LNCaP clone FGC (cell line): ENCODE measurements around the gene IGF1R.

Experiments used
- DNase-seq: peaks from one replicate; pipeline ENCODE4 v3.0.0-alpha.2; 2011; ENCODE audit warnings: low read depth
- H3K4me3 ChIP-seq: 2 replicates; pipeline ENCODE4 v1.5.1; 2011; ENCODE audit warnings: mild to moderate bottlenecking, low read depth, low read length, control low read depth
- TF ChIP-seq, protein P1 (sequence below): IDR thresholded peaks from 2 replicates; pipeline ENCODE4 v1.5.1; 2012; ENCODE audit warnings: mild to moderate bottlenecking; ENCODE audit not compliant: control insufficient read depth, insufficient read depth; ENCODE audit errors: extremely low read depth

The IGF1R gene

DNA sequence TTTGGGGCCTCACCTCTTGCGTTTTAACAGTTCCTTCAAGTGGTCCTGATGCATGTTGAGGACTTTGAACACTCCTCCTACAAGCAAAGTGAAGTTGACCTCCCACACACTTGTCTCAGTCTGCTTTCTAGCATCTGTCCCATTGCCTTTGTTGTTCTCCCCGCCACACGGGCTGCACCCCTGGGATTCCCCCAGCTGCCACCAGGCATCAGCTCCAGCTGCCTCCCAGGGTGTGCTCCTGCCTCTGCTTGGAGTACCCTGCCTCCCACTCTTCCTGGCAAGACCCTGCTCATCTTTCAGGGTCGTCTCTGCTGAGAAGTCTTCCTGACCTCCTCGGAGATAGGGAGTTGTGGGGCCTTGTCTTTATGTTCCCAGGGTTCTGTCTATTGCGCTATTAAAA is 52.2 kb downstream of the IGF1R start:
- no peak for DNase-seq
- TF ChIP-seq, protein P1, sequence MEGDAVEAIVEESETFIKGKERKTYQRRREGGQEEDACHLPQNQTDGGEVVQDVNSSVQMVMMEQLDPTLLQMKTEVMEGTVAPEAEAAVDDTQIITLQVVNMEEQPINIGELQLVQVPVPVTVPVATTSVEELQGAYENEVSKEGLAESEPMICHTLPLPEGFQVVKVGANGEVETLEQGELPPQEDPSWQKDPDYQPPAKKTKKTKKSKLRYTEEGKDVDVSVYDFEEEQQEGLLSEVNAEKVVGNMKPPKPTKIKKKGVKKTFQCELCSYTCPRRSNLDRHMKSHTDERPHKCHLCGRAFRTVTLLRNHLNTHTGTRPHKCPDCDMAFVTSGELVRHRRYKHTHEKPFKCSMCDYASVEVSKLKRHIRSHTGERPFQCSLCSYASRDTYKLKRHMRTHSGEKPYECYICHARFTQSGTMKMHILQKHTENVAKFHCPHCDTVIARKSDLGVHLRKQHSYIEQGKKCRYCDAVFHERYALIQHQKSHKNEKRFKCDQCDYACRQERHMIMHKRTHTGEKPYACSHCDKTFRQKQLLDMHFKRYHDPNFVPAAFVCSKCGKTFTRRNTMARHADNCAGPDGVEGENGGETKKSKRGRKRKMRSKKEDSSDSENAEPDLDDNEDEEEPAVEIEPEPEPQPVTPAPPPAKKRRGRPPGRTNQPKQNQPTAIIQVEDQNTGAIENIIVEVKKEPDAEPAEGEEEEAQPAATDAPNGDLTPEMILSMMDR: no peak
- no peak overlapping the region for H3K4me3 ChIP-seq

DNA sequence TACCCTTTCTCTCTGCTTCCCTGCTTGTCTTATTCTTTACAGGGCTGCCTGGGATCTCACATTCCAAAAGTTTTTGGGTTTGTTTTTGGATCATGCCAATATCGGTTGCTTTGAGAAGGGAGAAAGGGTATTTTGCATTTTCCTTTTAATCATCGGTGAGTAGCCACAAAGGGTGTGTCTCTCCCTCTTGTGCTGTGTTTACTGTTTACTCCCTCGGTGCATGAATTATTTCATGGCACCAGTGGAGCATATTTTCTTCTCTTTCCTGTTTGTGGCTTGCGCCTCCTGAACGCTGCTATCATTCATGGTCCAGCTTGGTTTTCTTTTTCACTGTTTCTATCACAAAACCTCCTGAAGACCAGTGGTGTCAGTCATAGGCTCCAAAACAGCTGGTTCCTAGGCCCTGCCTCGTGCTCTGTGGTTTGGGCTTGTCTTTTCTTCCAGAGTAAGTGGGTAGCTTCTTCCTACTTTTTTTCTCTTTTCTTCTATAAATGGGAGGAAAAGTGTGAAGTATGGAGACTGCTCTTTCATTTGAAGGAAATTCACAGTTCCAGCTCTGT is 54.9 kb downstream of the IGF1R start:
- DNase-seq: no peak
- TF ChIP-seq, protein P1: no peak
- no peak overlapping the region for H3K4me3 ChIP-seq

GRCh38 chr15:98705070-98705469 is 56.7 kb downstream of the IGF1R start:
- no peak for DNase-seq
- no peak overlapping the region for H3K4me3 ChIP-seq
- TF ChIP-seq, protein P1: no peak

- DNase-seq: no peak
- TF ChIP-seq, protein P1: no peak
- H3K4me3 ChIP-seq: no peak overlapping the region
Observed at GRCh38 chr15:98706387-98706786, 58.0 kb downstream of the IGF1R start.

DNA sequence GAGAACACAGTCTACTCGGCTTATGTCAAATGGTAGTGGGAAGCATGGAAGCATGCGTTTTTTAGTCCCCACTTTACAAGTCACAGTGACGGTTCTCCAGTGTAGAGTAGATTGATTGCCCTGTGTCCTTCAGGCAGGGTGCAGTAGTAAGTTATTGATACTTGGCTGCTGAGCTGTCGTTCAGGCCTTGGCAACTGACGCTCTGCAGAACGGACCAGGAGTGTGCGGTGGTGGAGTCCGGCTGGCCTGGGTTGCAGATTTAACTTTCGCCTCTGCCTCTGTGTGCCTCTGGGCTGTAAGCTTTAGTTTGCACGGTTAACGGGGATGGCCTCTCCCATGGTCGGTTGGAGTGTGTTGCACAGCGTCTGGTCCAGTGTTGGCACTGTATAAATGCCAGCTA is 58.6 kb downstream of the IGF1R start:
- TF ChIP-seq, protein P1: no peak
- no peak for DNase-seq
- H3K4me3 ChIP-seq: no peak overlapping the region

DNA sequence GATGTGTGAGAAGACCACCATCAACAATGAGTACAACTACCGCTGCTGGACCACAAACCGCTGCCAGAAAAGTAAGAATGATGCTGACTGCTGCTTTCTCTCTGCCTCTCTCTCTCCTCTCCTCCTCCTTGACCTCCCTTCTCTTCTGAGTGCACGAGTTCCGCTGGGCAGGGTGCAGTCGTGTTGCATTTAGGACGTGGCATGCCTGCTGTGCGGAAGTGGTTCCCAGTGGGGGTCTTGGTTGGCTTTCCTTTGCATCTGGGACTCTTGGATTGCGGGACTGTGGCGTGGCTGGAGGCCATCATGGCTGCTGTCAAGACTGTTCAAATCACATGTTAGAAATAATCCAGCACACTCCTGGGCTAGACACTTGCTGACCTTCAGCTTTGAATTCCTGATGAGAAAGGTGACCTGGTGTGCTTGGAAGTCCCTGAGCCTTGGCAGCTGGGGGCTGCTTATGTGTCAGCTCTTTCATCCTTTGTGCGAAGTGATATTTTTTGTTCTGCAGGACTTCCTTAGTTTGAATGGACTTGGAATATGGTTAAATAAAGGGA is 59.8 kb downstream of the IGF1R start:
- H3K4me3 ChIP-seq: no peak overlapping the region
- TF ChIP-seq, protein P1: no peak
- no peak for DNase-seq

DNA sequence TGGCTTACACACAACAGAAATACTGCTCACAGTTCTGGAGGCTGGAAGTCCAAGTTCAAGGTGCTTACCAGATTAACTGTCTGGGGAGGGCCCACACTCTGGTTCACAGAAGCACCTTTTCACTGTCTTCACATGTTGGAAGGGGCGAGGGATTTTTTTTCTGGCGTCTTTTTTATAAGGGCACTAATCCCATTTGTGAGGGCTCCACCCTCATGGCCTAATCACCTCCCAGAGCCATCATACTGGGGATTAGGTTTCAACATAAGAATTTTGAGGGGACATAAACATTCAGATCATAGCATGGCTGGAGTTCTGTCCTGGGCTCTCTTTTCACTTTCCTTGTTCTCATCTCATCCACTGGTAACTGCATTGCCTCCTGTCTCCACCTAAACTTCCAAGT is 63.5 kb downstream of the IGF1R start:
- no peak for DNase-seq
- no peak overlapping the region for H3K4me3 ChIP-seq
- TF ChIP-seq, protein P1: no peak
